ENCODE results near the gene ZBP1. TPM values are rescaled to one million over a fixed set of nuclear protein-coding genes. Genes with fewer than 3 reads are reported as not detected.

ZBP1 gene
- total and polyA plus RNA-seq, 5 donors, result 0.16 to 0.38 (median 0.23) TPM; not detected in 2

DNA sequence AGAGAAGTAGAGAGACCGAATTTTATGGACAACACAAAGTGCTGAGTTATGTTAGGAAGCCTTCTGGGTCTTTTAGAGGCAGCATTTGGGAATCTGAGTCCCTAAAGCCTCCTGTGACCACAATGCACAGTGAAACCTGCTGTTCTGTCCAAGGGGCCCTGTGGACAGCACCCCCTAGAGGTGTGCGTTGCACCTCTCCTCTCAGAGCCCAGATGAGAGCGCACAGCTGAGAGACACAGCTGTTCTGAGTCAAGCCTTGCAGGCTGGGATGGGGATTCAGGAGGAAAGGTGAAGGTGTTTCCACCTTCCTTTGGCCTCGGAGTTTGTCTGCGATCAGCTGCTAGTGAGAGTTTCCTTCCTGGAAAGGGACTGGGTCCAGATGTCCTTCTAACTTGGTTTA is 46.3 kb downstream of the ZBP1 start:
- no peak overlapping the region for H3K4me3 ChIP-seq (ENCODE audit: low read length)
- H3K27ac ChIP-seq (ENCODE audit: low read length), result no peak overlapping the region
- H3K4me1 ChIP-seq (ENCODE audit: control insufficient read depth, insufficient read depth, low read length), result no peaks in the 10 kb centered on the region
- ATAC-seq, result no peak
- H3K27me3 ChIP-seq (ENCODE audit: control insufficient read depth, insufficient read depth), result no peaks in the 10 kb centered on the region
- DNase-seq, result no peak
- intact Hi-C loops (cut with DNase I), result no loop called here
- WGBS, result 63% methylated on average over 5 of the region's 5 CpGs
- H3K9me3 ChIP-seq (ENCODE audit: control insufficient read depth, low read length), result no peaks in the 10 kb centered on the region

DNA sequence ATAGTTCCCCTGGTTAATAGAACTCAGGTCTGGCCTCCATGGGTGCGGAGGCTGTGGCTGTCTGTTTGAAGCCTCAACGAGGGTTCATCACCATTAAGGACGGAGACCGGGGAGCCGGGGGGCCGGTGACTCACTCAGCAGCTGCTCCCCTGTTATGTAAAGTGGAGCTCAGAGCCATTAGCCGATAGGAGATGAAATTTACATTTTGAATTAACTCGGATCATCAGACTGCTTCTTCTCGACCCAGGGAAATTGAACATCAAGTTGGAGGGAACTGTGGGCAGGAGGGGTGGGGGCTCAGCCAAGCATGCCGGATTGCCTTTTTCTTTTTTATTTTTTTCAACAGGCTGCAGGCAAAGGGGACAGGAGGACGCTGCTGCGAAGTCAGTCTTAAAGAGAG is 47.0 kb downstream of the ZBP1 start:
- 64% methylated on average over 12 of the region's 12 CpGs for WGBS
- intact Hi-C loops (cut with DNase I), result no loop called here
- Histone ChIP-seq H3K4me1 (ENCODE audit: control insufficient read depth, insufficient read depth, low read length) (no peaks in the 10 kb centered on the region), H3K27ac (ENCODE audit: low read length) (no peak overlapping the region), H3K4me3 (ENCODE audit: low read length) (no peak overlapping the region), H3K9me3 (ENCODE audit: control insufficient read depth, low read length) (no peaks in the 10 kb centered on the region), H3K27me3 (ENCODE audit: control insufficient read depth, insufficient read depth) (no peaks in the 10 kb centered on the region)
- DNase-seq (no peak), ATAC-seq (no peak)

GRCh38 chr20:57571782-57572416 is 48.3 kb downstream of the ZBP1 start:
- H3K27ac ChIP-seq (ENCODE audit: low read length), result no peak overlapping the region
- 82% methylated on average over 3 of the region's 3 CpGs for WGBS
- ATAC-seq (no peak), DNase-seq (no peak)
- no peaks in the 10 kb centered on the region for H3K9me3 ChIP-seq (ENCODE audit: control insufficient read depth, low read length)
- no peaks in the 10 kb centered on the region for H3K4me1 ChIP-seq (ENCODE audit: control insufficient read depth, insufficient read depth, low read length)
- intact Hi-C loops (cut with DNase I), result no loop called here
- H3K4me3 ChIP-seq (ENCODE audit: low read length), result no peak overlapping the region
- H3K27me3 ChIP-seq (ENCODE audit: control insufficient read depth, insufficient read depth), result no peaks in the 10 kb centered on the region

- no peaks in the 10 kb centered on the region for H3K4me1 ChIP-seq (ENCODE audit: control insufficient read depth, insufficient read depth, low read length)
- H3K27ac ChIP-seq (ENCODE audit: low read length), result no peak overlapping the region
- no peaks in the 10 kb centered on the region for H3K27me3 ChIP-seq (ENCODE audit: control insufficient read depth, insufficient read depth)
- DNase-seq, result no peak
- no peak overlapping the region for H3K4me3 ChIP-seq (ENCODE audit: low read length)
- intact Hi-C loops (cut with DNase I), result no loop called here
- H3K9me3 ChIP-seq (ENCODE audit: control insufficient read depth, low read length), result no peaks in the 10 kb centered on the region
- WGBS, result 63% methylated on average over 8 of the region's 8 CpGs
- no peak for ATAC-seq
These were observed 49.3 kb downstream of the ZBP1 start for GRCh38 chr20:57570920-57571319.

GRCh38 chr20:57570145-57570850 is 49.9 kb downstream of the ZBP1 start:
- no peak overlapping the region for H3K4me3 ChIP-seq (ENCODE audit: low read length)
- no peaks in the 10 kb centered on the region for H3K9me3 ChIP-seq (ENCODE audit: control insufficient read depth, low read length)
- H3K4me1 ChIP-seq (ENCODE audit: control insufficient read depth, insufficient read depth, low read length), result no peaks in the 10 kb centered on the region
- no peak for DNase-seq
- ATAC-seq, result no peak
- WGBS, result 74% methylated on average over 20 of the region's 20 CpGs
- no peaks in the 10 kb centered on the region for H3K27me3 ChIP-seq (ENCODE audit: control insufficient read depth, insufficient read depth)
- no peak overlapping the region for H3K27ac ChIP-seq (ENCODE audit: low read length)
- intact Hi-C loops (cut with DNase I), result no loop called here

GRCh38 chr20:57568960-57569359 is 51.3 kb downstream of the ZBP1 start:
- Histone ChIP-seq H3K4me3 (ENCODE audit: low read length) (no peak overlapping the region), H3K27ac (ENCODE audit: low read length) (no peak overlapping the region), H3K4me1 (ENCODE audit: control insufficient read depth, insufficient read depth, low read length) (no peaks in the 10 kb centered on the region), H3K9me3 (ENCODE audit: control insufficient read depth, low read length) (no peaks in the 10 kb centered on the region), H3K27me3 (ENCODE audit: control insufficient read depth, insufficient read depth) (no peaks in the 10 kb centered on the region)
- no peak for ATAC-seq
- 88% methylated on average over 12 of the region's 12 CpGs for WGBS
- DNase-seq, result no peak
- intact Hi-C loops (cut with DNase I), result no loop called here

DNA sequence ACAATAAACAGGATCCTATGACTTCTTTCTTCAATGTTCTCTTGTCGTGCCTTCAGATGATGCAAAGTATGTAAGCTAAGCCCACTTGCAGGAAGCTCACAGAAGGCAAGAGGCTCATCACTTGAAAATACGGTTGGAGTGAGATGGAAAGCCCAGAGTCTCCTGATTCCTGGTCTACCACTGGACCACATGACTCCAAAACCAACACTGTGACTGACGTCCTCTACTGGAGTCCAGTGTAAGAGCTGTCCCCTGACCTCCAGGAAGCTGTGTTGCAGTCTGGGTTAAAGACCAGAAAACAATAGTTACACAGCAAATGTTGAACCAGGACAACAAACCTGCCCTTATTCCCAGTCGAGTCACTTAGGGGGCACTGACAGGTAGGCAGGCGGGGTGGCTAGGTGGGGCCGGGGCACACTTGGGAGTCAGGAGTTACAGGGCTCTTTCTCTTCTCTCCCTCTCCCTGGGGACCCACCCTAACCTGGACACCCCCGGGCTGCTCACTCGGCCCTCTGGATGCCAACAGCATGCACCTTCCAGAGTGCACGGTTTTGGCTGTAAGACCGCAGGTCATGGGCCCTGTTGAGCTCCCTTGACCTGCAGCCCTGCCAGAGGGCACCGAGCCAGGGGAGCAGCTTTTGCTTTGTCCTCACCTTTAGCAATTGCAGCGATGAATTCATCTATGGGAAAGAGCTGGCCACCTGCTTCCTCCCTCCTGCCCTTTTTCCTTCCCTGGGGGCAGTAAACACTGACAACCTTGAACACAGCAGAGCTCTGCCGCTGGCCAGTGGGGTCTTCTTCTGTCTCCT is 51.9 kb downstream of the ZBP1 start:
- WGBS, result 74% methylated on average over 13 of the region's 13 CpGs
- Histone ChIP-seq H3K27ac (ENCODE audit: low read length) (no peak overlapping the region), H3K4me3 (ENCODE audit: low read length) (no peak overlapping the region), H3K4me1 (ENCODE audit: control insufficient read depth, insufficient read depth, low read length) (no peaks in the 10 kb centered on the region), H3K27me3 (ENCODE audit: control insufficient read depth, insufficient read depth) (no peaks in the 10 kb centered on the region), H3K9me3 (ENCODE audit: control insufficient read depth, low read length) (no peaks in the 10 kb centered on the region)
- ATAC-seq (peak in 1 of 2 donors; percentile 6), DNase-seq (no peak)
- intact Hi-C loops (cut with DNase I), result no loop called here

DNA sequence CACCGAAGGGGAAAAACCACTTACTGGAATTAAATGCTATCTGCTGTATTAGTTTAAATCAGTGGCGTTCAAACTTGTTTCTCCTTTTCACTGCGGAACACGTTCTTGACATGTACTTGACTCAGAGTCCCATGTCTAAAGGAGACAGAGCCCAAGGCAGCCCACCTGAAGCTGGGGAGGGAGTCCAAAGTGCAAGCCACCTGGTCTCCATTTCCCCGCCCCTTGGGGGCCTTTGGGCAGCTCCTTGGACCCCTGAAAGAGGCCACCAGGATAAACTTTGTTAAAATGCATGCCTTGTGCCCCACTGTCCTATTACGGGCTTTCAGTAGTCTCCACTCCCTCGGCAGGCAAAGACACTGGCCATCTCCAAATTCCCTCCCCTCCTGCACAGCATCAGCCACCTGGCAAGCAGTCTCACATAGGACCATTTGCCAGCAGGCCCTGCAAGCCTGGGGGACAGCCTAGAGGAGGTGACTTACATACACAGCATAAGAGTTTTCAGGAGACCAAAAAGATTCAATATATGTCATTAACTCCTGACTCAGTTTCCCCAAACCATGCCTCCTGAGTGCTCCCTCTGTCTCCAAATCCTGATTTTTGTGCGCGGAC is 52.7 kb downstream of the ZBP1 start:
- ATAC-seq, result no peak
- no peak for DNase-seq
- intact Hi-C loops (cut with DNase I), result no loop called here
- Histone ChIP-seq H3K27ac (ENCODE audit: low read length) (no peak overlapping the region), H3K27me3 (ENCODE audit: control insufficient read depth, insufficient read depth) (no peaks in the 10 kb centered on the region), H3K9me3 (ENCODE audit: control insufficient read depth, low read length) (no peaks in the 10 kb centered on the region), H3K4me1 (ENCODE audit: control insufficient read depth, insufficient read depth, low read length) (no peaks in the 10 kb centered on the region), H3K4me3 (ENCODE audit: low read length) (no peak overlapping the region)
- 81% methylated on average over 9 of the region's 9 CpGs for WGBS

DNA sequence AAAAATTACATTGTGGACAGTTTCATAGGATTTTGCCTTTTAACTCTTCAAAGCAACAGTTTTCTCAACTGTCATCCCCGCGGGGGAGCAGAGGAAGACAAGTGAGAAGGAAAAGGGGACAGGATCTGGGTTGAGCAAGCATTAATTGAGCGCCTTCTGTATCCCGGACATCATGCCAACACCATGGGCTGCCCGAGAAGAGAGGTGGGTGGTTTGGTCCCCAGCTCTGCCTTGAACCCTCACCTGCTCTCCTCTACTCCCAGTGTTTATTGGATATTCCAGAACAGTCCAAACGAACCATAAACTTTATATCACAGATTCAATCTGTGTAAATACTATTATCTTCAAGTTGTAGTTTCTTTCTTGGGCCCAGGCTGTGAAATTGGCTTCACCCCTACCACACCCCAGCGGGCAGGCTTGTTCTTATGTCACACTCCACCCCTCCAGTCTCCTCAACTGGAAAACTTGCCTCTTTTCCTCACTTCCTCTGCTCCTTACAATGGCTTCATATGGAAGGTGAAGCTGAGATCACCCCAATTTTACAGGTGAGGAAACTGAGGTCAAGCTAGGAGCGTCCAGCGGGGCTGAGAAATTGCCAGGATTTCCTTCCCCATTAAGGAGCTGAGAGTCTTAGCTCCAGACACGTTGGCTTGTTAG is 53.3 kb downstream of the ZBP1 start:
- Histone ChIP-seq H3K27me3 (ENCODE audit: control insufficient read depth, insufficient read depth) (no peaks in the 10 kb centered on the region), H3K9me3 (ENCODE audit: control insufficient read depth, low read length) (no peaks in the 10 kb centered on the region), H3K4me1 (ENCODE audit: control insufficient read depth, insufficient read depth, low read length) (no peaks in the 10 kb centered on the region), H3K27ac (ENCODE audit: low read length) (no peak overlapping the region), H3K4me3 (ENCODE audit: low read length) (no peak overlapping the region)
- ATAC-seq (no peak), DNase-seq (no peak)
- WGBS, result 74% methylated on average over 10 of the region's 10 CpGs
- intact Hi-C loops (cut with DNase I), result no loop called here

DNA sequence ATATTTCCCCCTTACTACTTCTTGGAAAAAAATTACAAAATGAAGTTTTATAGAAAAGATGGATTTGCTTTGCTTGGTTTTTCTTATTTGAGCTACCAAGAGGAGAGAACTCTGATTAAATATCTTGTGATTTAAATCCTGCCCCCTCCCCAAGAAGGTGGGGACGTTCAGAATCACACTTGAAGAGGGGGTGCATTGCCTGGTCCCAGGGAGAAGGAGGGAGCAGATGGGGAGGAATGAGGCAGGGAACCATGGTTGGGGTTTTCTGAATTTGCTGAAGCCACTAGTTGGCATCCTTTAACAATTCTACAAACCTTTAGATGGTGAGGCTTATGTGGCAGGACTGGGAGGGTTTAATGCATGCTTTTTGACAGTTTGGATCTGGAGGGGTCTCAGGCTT is 53.8 kb downstream of the ZBP1 start:
- H3K9me3 ChIP-seq (ENCODE audit: control insufficient read depth, low read length), result no peaks in the 10 kb centered on the region
- ATAC-seq (no peak), DNase-seq (no peak)
- 17% methylated on average over 1 of the region's 1 CpG for WGBS
- intact Hi-C loops (cut with DNase I), result no loop called here
- no peak overlapping the region for H3K27ac ChIP-seq (ENCODE audit: low read length)
- no peaks in the 10 kb centered on the region for H3K4me1 ChIP-seq (ENCODE audit: control insufficient read depth, insufficient read depth, low read length)
- no peaks in the 10 kb centered on the region for H3K27me3 ChIP-seq (ENCODE audit: control insufficient read depth, insufficient read depth)
- H3K4me3 ChIP-seq (ENCODE audit: low read length), result no peak overlapping the region

Data from right cardiac atrium (tissue), 5 donors.